Psoas muscle (tissue), 8 donors: Measurements from ENCODE around the gene LCT. TPM values are rescaled to one million over a fixed set of nuclear protein-coding genes. Genes with fewer than 3 reads are reported as not detected.

Source experiments
- ATAC-seq, 4 donors: fragments of 200-7000 bp; cut with Tn5 transposase; one replicate each; pipeline ENCODE4 v1.9.1; 2020; ENCODE audit warnings: moderate library complexity in 3 of 4, mild to moderate bottlenecking in 2 of 4
- DNase-seq, 2 donors: peaks; one replicate each; pipeline ENCODE4 v3.0.0-alpha.2; 2020
- H3K27ac ChIP-seq: fragments of 200-600 bp; one replicate; pipeline ENCODE4 v1.8.0; 2022
- H3K27me3 ChIP-seq, 3 donors: fragments of 200-600 bp in 1 of 3; one replicate each; pipeline versions ENCODE4 v1.6.1 to v1.8.0; 2013 to 2022; ENCODE audit warnings: low read length in 2 of 3, mild to moderate bottlenecking in 2 of 3, moderate library complexity in 1 of 3; ENCODE audit not compliant: insufficient read depth in 3 of 3
- H3K36me3 ChIP-seq, 2 donors: fragments of 200-600 bp in 1 of 2; one replicate each; pipeline versions ENCODE4 v1.6.1 to v1.8.0; 2013 to 2022; ENCODE audit warnings: low read depth in 1 of 2, mild to moderate bottlenecking in 1 of 2, moderate library complexity in 1 of 2; ENCODE audit not compliant: insufficient read depth in 1 of 2
- H3K4me1 ChIP-seq: fragments of 200-600 bp; one replicate; pipeline ENCODE4 v1.8.0; 2022
- H3K4me3 ChIP-seq: fragments of 200-600 bp; one replicate; pipeline ENCODE4 v1.8.0; 2022; ENCODE audit warnings: mild to moderate bottlenecking
- H3K9me3 ChIP-seq: fragments of 200-600 bp; one replicate; pipeline ENCODE4 v1.8.0; 2022
- WGBS, 3 donors: extraction: QIAGEN DNeasy Blood & Tissue Kit; methylation state at CpG; one replicate each; pipeline versions ENCODE4 v1.1.6 to v1.1.7; 2013; 5-methylcytosine and 5-hydroxymethylcytosine counted together
- intact Hi-C, 2 donors: fragments of 100-400 bp; cut with DNase I; formaldehyde crosslinking; loops; one replicate each; pipeline versions ENCODE4 v1.11.0 to v1.14.2; 2022
- polyA plus RNA-seq, 3 donors: library from polyadenylated mRNA; stranded (reverse); fragments of 200-250 nt; gene quantifications; one replicate each; pipeline ENCODE4 v1.2.3, GENCODE V29; 2013
- total RNA-seq, 4 donors: library from RNA; stranded (reverse); fragmentation: NEBNext Ultra II Directional in 2 of 4; extraction: Animal tissue kit (Norgen Biotek cat#: 25700) in 2 of 4; gene quantifications; one replicate each; pipeline versions ENCODE4 v1.2.1 to v1.2.4, GENCODE V29; 2021 to 2023
- TF ChIP-seq, protein P1 (sequence below): fragments of 200-600 bp; IDR thresholded peaks from one replicate; pipeline ENCODE4 v1.8.0; 2022; ENCODE audit warnings: antibody characterized with exemption
- donor health status: healthy with polysubstance abuse.
- donor health status: DM: no; HTN: no; CAD: no; lungs with moderate emphysema.
- donor health status: Bipolar disorder and iron deficiency.
- donor health status: healthy.
- donor health status: DM: yes; HTN: yes; CAD: no.
- donor health status: DM: no; HTN: no; CAD: no.
- donor health status: DM: no; HTN: no; CAD: no.
- donor health status: DM: yes; HTN: yes; CAD: no.

LCT gene
- total and polyA plus RNA-seq, 7 donors = 0.01 to 0.61 (median 0.03) TPM; not detected in 3

DNA sequence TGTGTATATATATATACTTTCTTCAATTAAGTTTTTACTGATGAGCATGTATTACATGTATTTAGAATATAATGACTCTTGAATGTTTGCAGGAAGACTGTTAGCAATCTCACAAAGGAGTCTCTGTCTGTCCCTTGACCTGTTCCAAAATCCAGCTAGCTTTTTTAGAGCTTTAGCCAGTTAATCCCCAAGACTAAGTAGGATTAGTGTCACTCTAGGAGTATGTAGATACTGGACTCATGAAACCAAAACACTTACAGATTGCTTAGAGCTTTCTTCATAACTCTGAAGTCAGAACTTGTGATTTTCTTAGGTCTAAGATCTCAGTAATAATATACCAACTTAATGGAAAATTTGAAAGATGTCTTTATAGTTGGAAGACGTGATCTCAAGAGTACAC is 93.1 kb downstream of the LCT start:
- TF ChIP-seq, protein P1, sequence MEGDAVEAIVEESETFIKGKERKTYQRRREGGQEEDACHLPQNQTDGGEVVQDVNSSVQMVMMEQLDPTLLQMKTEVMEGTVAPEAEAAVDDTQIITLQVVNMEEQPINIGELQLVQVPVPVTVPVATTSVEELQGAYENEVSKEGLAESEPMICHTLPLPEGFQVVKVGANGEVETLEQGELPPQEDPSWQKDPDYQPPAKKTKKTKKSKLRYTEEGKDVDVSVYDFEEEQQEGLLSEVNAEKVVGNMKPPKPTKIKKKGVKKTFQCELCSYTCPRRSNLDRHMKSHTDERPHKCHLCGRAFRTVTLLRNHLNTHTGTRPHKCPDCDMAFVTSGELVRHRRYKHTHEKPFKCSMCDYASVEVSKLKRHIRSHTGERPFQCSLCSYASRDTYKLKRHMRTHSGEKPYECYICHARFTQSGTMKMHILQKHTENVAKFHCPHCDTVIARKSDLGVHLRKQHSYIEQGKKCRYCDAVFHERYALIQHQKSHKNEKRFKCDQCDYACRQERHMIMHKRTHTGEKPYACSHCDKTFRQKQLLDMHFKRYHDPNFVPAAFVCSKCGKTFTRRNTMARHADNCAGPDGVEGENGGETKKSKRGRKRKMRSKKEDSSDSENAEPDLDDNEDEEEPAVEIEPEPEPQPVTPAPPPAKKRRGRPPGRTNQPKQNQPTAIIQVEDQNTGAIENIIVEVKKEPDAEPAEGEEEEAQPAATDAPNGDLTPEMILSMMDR = no peak
- no peak for ATAC-seq
- intact Hi-C loops = loop anchor here in 1 of 2 donors (10.0 kb wide), 2 partner anchors 209 to 589 kb away; partner anchors contain the start of genes R3HDM1 and ZRANB3
- DNase-seq = no peak
- peak overlapping the region; percentile 97 for H3K4me3 ChIP-seq
- no peaks in the 10 kb centered on the region for H3K27me3 ChIP-seq
- no peaks in the 10 kb centered on the region for H3K9me3 ChIP-seq
- WGBS, 3 donors = 60 to 79% (median 65%) methylated on average over 1 of the region's 1 CpG
- H3K27ac ChIP-seq = peak overlapping the region; percentile 100
- H3K36me3 ChIP-seq = peaks cover 5 to 18% of the 10 kb centered on the region in 2 donors
- H3K4me1 ChIP-seq = peaks cover 41% of the 10 kb centered on the region

DNA sequence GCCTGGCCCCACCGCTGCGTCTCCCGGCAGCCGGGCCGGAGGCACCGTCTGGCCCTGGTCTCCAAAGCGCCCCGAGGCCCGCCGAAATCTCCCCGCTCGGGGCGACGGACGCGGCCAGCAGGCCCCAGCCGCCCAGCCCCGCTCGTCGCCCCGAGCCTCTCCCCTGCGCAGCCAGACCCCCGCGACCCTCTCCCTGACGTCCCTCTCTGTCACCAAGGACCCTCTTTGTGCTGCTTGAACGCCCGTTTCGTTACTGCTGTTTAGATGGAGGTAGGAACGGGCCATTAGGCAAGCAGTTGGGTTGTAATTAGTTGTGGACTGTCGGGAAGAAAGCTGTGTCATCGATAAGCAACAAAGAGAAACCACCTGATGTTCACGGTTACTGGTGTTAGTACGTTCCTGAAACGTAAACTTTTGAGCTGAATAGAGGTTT is 94.6 kb downstream of the LCT start:
- Histone ChIP-seq H3K4me1 (peaks cover 41% of the 10 kb centered on the region), H3K4me3 (peak overlapping the region; percentile 97), H3K9me3 (no peaks in the 10 kb centered on the region), H3K27ac (peak overlapping the region; percentile 100), H3K36me3 (peaks cover 2 to 3% of the 10 kb centered on the region in 2 donors), H3K27me3 (no peaks in the 10 kb centered on the region)
- DNase-seq (no peak), ATAC-seq (peak; percentile 19 to 62 (median 38))
- TF ChIP-seq, protein P1 = no peak
- WGBS, 3 donors = 0 to 1% (median 1%) methylated on average over 34 of the region's 34 CpGs
- intact Hi-C loops = loop anchor here in 1 of 2 donors (10.0 kb wide), 2 partner anchors 208 to 588 kb away; partner anchors contain the start of genes R3HDM1 and ZRANB3

DNA sequence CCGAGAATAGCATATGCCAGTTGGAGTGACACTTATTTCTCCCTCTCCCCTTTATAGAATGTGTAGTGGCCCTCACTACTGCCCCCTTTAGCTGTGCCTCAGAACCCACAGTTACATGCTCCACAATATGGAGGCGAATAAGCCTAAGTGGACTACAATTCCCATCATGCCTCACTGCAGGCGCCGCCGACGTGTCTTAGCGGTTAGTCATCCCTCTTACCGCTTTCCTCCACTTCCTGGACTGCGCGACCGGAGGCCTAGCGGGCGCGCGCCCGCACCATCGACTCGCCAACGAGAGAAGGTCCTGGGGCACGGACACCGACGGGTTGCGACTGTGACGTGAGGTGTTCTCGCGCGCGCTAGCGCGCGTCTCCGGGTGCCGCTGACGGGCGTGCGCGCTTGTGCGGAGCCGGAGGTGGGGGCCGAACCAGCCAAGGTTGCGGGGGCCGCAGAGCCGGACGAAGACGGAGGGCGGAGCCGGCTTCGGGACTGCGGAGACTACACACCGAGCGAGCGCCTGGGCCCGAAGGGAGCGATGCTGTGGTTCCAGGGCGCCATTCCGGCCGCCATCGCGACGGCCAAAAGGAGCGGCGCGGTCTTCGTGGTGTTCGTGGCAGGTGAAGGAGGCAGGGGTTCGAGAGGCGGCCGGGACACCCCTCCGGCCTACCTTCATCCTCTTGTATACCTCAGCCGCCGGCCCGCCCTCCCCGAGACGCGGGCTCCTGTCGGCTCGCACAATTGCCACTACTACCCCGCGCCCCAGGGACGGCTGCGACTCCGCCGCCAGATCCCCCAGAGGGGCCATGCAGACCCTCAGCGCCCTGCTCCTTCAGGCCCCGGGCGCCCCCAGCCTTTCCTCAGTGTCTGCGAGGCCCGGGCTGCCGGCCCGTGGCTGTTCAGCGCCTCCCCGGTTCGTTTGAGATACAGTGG is 95.3 kb downstream of the LCT start, which contains the start of gene UBXN4:
Gene UBXN4 (plus strand): TSS at position 461 of the 930 bp plus-strand sequence. CDS start 75 bp downstream, at position 536.
- peak within 1 kb of the TSS; percentile 100 for H3K27ac ChIP-seq
- H3K27me3 ChIP-seq = no peaks in the 10 kb centered on the region
- peak within 1 kb of the TSS; percentile 97 for H3K4me3 ChIP-seq
- peaks cover 36% of the 10 kb centered on the region for H3K4me1 ChIP-seq
- no peaks in the 10 kb centered on the region for H3K9me3 ChIP-seq
- TF ChIP-seq, protein P1 = peak; percentile 43
- WGBS, 3 donors = 1% methylated on average over 80 to 93 of the region's 93 CpGs
- intact Hi-C loops = loop anchor here in 1 of 2 donors (10.0 kb wide), 2 partner anchors 207 to 587 kb away; partner anchors contain the start of genes R3HDM1 and ZRANB3
- DNase-seq (peak; percentile 97 to 99), ATAC-seq (peak; percentile 94 to 96 (median 96))
- H3K36me3 ChIP-seq = peaks cover 0 to 2% of the 10 kb centered on the region in 2 donors

DNA sequence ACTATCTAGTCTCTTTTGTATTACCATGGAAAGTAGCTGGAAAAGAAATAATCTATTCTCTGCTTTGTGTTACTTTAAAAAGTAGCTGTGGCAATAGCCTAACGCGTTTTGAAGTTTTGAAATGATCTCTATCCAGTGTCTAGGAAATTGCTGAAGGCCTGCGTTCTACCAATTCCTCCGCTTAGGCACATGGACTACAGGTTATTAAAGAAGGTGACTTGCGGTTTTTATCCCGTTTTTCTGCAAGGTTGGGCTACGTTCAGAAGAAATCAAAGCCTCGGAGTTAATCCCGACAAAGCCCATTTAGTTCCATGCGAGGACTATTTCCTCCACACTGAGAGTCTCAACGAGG is 96.0 kb downstream of the LCT start:
- Histone ChIP-seq H3K27me3 (no peaks in the 10 kb centered on the region), H3K9me3 (no peaks in the 10 kb centered on the region), H3K36me3 (peaks cover 0 to 2% of the 10 kb centered on the region in 2 donors), H3K4me1 (peaks cover 29% of the 10 kb centered on the region), H3K27ac (peak overlapping the region; percentile 100), H3K4me3 (peak overlapping the region; percentile 97)
- TF ChIP-seq, protein P1 = no peak
- WGBS, 3 donors = 78 to 84% (median 83%) methylated on average over 11 of the region's 11 CpGs
- DNase-seq (no peak), ATAC-seq (no peak)
- intact Hi-C loops = loop anchor here in 1 of 2 donors (10.0 kb wide), 2 partner anchors 206 to 586 kb away; partner anchors contain the start of genes R3HDM1 and ZRANB3
